ENCODE results near the gene GJD3.
"Not testable (repeated sequence)": the region's sequence is repeated elsewhere in the genome, so short reads cannot be mapped to it uniquely, and the experiment has no call there.

DNA sequence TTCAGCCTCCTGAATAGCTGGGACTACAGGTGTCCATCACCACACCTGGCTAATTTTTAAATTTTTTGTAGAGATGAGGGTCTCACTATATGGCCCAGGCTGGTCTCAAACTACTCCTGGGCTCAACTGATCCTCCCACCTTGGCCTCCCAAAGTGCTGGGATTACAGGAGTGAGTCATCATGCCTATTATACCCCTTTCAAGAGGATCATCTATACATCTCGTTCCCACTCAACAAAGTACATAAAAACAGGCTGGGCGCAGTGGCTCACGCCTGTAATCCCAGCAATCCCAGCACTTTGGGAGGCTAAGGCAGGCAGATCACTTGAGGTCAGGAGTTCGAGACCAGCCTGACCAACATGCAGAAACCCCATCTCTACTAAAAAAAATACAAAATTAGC is 49.8 kb upstream of the GJD3 start:
- TF ChIP-seq, protein P1, sequence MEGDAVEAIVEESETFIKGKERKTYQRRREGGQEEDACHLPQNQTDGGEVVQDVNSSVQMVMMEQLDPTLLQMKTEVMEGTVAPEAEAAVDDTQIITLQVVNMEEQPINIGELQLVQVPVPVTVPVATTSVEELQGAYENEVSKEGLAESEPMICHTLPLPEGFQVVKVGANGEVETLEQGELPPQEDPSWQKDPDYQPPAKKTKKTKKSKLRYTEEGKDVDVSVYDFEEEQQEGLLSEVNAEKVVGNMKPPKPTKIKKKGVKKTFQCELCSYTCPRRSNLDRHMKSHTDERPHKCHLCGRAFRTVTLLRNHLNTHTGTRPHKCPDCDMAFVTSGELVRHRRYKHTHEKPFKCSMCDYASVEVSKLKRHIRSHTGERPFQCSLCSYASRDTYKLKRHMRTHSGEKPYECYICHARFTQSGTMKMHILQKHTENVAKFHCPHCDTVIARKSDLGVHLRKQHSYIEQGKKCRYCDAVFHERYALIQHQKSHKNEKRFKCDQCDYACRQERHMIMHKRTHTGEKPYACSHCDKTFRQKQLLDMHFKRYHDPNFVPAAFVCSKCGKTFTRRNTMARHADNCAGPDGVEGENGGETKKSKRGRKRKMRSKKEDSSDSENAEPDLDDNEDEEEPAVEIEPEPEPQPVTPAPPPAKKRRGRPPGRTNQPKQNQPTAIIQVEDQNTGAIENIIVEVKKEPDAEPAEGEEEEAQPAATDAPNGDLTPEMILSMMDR (IDR thresholded peaks at IDR 0.05), result not testable (repeated sequence)
- TF ChIP-seq POLR2A (IDR thresholded peaks at IDR 0.05), result not testable (repeated sequence)

Measured in uterus (tissue), 2 donors.